SK-N-SH (cell line): ENCODE data around the gene USP47. TPM values are rescaled to one million over a fixed set of nuclear protein-coding genes. Genes with fewer than 3 reads are reported as not detected.

Experiments used
- CTCF ChIA-PET: fragments of 300-600, 350-600 bp; formaldehyde crosslinking; extraction: SDS; loops from one replicate; lab custom pipeline; 2021; lab: Yijun Ruan, JAX
- POLR2A ChIA-PET: fragments of 350-600 bp; sonication (Branson Sonifier 250); formaldehyde crosslinking; extraction: SDS; loops from one replicate; lab custom pipeline; 2020; ENCODE audit warnings: antibody characterized with exemption, inconsistent platforms; lab: Yijun Ruan, JAX
- DNase-seq: peaks from one replicate; pipeline ENCODE4 v3.0.0; 2012
- H2AFZ ChIP-seq: fragments of 200-600 bp; sonication (generic); 2 replicates; pipeline ENCODE4 v1.8.1; 2016; ENCODE audit warnings: antibody characterized with exemption, mild to moderate bottlenecking, low read depth
- H3F3A ChIP-seq: fragments of 200-600 bp; sonication (generic); replicated peaks from 2 replicates; pipeline ENCODE3; 2016; ENCODE audit warnings: antibody characterized with exemption, mild to moderate bottlenecking; ENCODE audit not compliant: insufficient read depth
- H3K27ac ChIP-seq, 2 experiments: fragments of 200-500 bp in 1 of 2; fragments of 200-600 bp in 1 of 2; sonication (Bioruptor generic) in 1 of 2; sonication (generic), shearing (Covaris generic) in 1 of 2; 2 replicates each; pipeline versions ENCODE4 v1.5.1 to v1.6.1; 2014 to 2016; ENCODE audit warnings: low read depth in 2 of 2, inconsistent platforms in 1 of 2, low read length in 1 of 2, mild to moderate bottlenecking in 1 of 2, mixed read lengths in 1 of 2
- H3K27me3 ChIP-seq: fragments of 200-600 bp; sonication (generic), shearing (Covaris generic); 2 replicates; pipeline ENCODE4 v1.6.1; 2016; ENCODE audit warnings: mixed run types; ENCODE audit not compliant: insufficient read depth
- H3K36me3 ChIP-seq, 2 experiments: fragments of 200-500 bp in 1 of 2; fragments of 200-600 bp in 1 of 2; sonication (Bioruptor generic) in 1 of 2; sonication (generic) in 1 of 2; replicated peaks in 1 of 2; 2 replicates each; pipeline versions ENCODE3 to v1.5.1; 2014 to 2016; ENCODE audit warnings: low read length in 1 of 2, mild to moderate bottlenecking in 1 of 2; ENCODE audit not compliant: insufficient read depth in 2 of 2, control insufficient read depth in 1 of 2
- H3K4me1 ChIP-seq, 2 experiments: fragments of 200-500 bp in 1 of 2; fragments of 200-600 bp in 1 of 2; sonication (Bioruptor generic) in 1 of 2; sonication (generic), shearing (Covaris generic) in 1 of 2; 2 replicates each; pipeline versions ENCODE4 v1.5.1 to v1.6.1; 2014 to 2016; ENCODE audit warnings: low read depth in 1 of 2, low read length in 1 of 2, mixed run types in 1 of 2; ENCODE audit not compliant: insufficient read depth in 2 of 2, control insufficient read depth in 1 of 2
- H3K4me2 ChIP-seq: fragments of 200-600 bp; sonication (generic), shearing (Covaris generic); 2 replicates; pipeline ENCODE4 v1.6.1; 2017; ENCODE audit warnings: mixed run types
- H3K4me3 ChIP-seq, 2 experiments: fragments of 200-500 bp in 1 of 2; fragments of 200-600 bp in 1 of 2; sonication (Bioruptor generic) in 1 of 2; sonication (generic), shearing (Covaris generic) in 1 of 2; 2 replicates each; pipeline versions ENCODE4 v1.5.1 to v1.8.1; 2014 to 2016; ENCODE audit warnings: low read depth in 2 of 2, inconsistent platforms in 1 of 2, low read length in 1 of 2, mild to moderate bottlenecking in 1 of 2, mixed read lengths in 1 of 2, moderate library complexity in 1 of 2
- H3K79me2 ChIP-seq: fragments of 200-600 bp; sonication (generic); 2 replicates; pipeline ENCODE4 v1.8.1; 2017; ENCODE audit warnings: mild to moderate bottlenecking; ENCODE audit not compliant: insufficient read depth
- H3K9ac ChIP-seq: fragments of 200-600 bp; sonication (generic); 2 replicates; pipeline ENCODE4 v1.6.1; 2017; ENCODE audit warnings: mixed run types
- H3K9me2 ChIP-seq: fragments of 200-600 bp; sonication (generic); 2 replicates; pipeline ENCODE4 v1.6.1; 2017; ENCODE audit warnings: mixed run types
- H3K9me3 ChIP-seq: fragments of 200-600 bp; sonication (generic); 2 replicates; pipeline ENCODE4 v1.6.1; 2017; ENCODE audit warnings: mixed run types, mild to moderate bottlenecking, moderate library complexity
- H4K20me1 ChIP-seq: fragments of 200-600 bp; sonication (generic); 2 replicates; pipeline ENCODE4 v1.6.1; 2017; ENCODE audit warnings: mild to moderate bottlenecking, mixed run types; ENCODE audit not compliant: insufficient read depth
- CHD2 ChIP-seq: fragments of 150-350 bp; IDR thresholded peaks from 2 replicates; pipeline ENCODE4 v1.6.1; 2018; ENCODE audit warnings: low read length; ENCODE audit not compliant: partially characterized antibody
- CTCF ChIP-seq: fragments of 200-600 bp; sonication (generic); IDR thresholded peaks from 2 replicates; pipeline ENCODE4 v1.6.1; 2017; ENCODE audit warnings: antibody characterized with exemption, mild to moderate bottlenecking, moderate library complexity
- ELF1 ChIP-seq: IDR thresholded peaks from 2 replicates; pipeline ENCODE4 v1.4.0; 2012
- EZH2phosphoT487 ChIP-seq: fragments of 200-600 bp; sonication (generic); IDR thresholded peaks from 2 replicates; pipeline ENCODE4 v1.6.1; 2017; ENCODE audit warnings: low read depth, mixed run types, mild to moderate bottlenecking, antibody characterized with exemption, moderate library complexity, borderline replicate concordance
- FOXJ3 ChIP-seq: sonication (generic); formaldehyde crosslinking; IDR thresholded peaks from 2 replicates; pipeline ENCODE4 v1.5.1; 2020; ENCODE audit warnings: mild to moderate bottlenecking, missing genetic modification reagents
- FOXM1 ChIP-seq: IDR thresholded peaks from 2 replicates; pipeline ENCODE4 v1.4.0; 2012; ENCODE audit warnings: low read depth, mild to moderate bottlenecking
- GABPA ChIP-seq: IDR thresholded peaks from 2 replicates; pipeline ENCODE4 v1.4.0; 2012; ENCODE audit warnings: low read depth, mild to moderate bottlenecking
- GATA2 ChIP-seq: sonication (generic); formaldehyde crosslinking; IDR thresholded peaks from 2 replicates; pipeline ENCODE4 v1.5.0; 2020; ENCODE audit warnings: mild to moderate bottlenecking, missing genetic modification reagents
- IRF3 ChIP-seq: fragments of 150-350 bp; IDR thresholded peaks from 2 replicates; pipeline ENCODE4 v1.6.1; 2016; ENCODE audit warnings: mild to moderate bottlenecking, low read depth, low read length
- JUND ChIP-seq: IDR thresholded peaks from 2 replicates; pipeline ENCODE4 v1.4.0; 2012
- MXI1 ChIP-seq: IDR thresholded peaks from 2 replicates; pipeline ENCODE4 v1.6.1; 2012; ENCODE audit warnings: mild to moderate bottlenecking, low read depth, low read length, improper control_type of control experiment
- NFIC ChIP-seq: IDR thresholded peaks from 2 replicates; pipeline ENCODE4 v1.4.0; 2012; ENCODE audit warnings: borderline replicate concordance
- NRF1 ChIP-seq: IDR thresholded peaks from 2 replicates; pipeline ENCODE4 v1.6.1; 2012; ENCODE audit warnings: low read depth, mild to moderate bottlenecking, low read length
- PBX3 ChIP-seq: IDR thresholded peaks from 2 replicates; pipeline ENCODE4; 2012
- POLR2AphosphoS5 ChIP-seq: IDR thresholded peaks from 2 replicates; pipeline ENCODE4 v1.6.1; 2012; ENCODE audit warnings: low read depth, low read length
- RAD21 ChIP-seq: IDR thresholded peaks from 2 replicates; pipeline ENCODE4 v1.6.1; 2012; ENCODE audit warnings: mild to moderate bottlenecking, low read length
- RCOR1 ChIP-seq: fragments of 150-350 bp; IDR thresholded peaks from 2 replicates; pipeline ENCODE4 v1.6.1; 2017; ENCODE audit warnings: antibody characterized with exemption, low read length
- REST ChIP-seq: IDR thresholded peaks from 2 replicates; pipeline ENCODE4 v1.6.1; 2012; ENCODE audit warnings: mild to moderate bottlenecking, low read depth, low read length, moderate library complexity
- RFX5 ChIP-seq: IDR thresholded peaks from 2 replicates; pipeline ENCODE4 v1.6.1; 2012; ENCODE audit warnings: mild to moderate bottlenecking, improper control_type of control experiment, low read length
- RXRA ChIP-seq: IDR thresholded peaks from 2 replicates; pipeline ENCODE4 v1.4.0; 2012; ENCODE audit warnings: low read depth, mild to moderate bottlenecking, borderline replicate concordance
- SIN3A ChIP-seq: IDR thresholded peaks from 2 replicates; pipeline ENCODE4 v1.6.1; 2012; ENCODE audit warnings: low read depth, mild to moderate bottlenecking, low read length, moderate library complexity, borderline replicate concordance
- TAF1 ChIP-seq: IDR thresholded peaks from 2 replicates; pipeline ENCODE4 v1.6.1; 2012; ENCODE audit warnings: low read depth, mild to moderate bottlenecking, low read length, moderate library complexity, borderline replicate concordance
- TCF12 ChIP-seq: IDR thresholded peaks from 2 replicates; pipeline ENCODE4 v1.4.0; 2012
- USF2 ChIP-seq: fragments of 150-350 bp; IDR thresholded peaks from 2 replicates; pipeline ENCODE4 v1.6.1; 2017; ENCODE audit warnings: antibody characterized with exemption, low read length, low read depth, borderline replicate concordance
- YY1 ChIP-seq: IDR thresholded peaks from 2 replicates; pipeline ENCODE4 v1.4.0; 2012; ENCODE audit warnings: low read depth, mild to moderate bottlenecking
- WGBS: methylation state at CpG from one replicate; pipeline ENCODE4 v1.1.6; 2017; ENCODE audit warnings: low lambda C conversion rate; 5-methylcytosine and 5-hydroxymethylcytosine counted together
- polyA plus RNA-seq, 3 experiments: library from polyadenylated mRNA; depleted of rRNA; stranded (reverse); fragments of >200 nt; gene quantifications; 2 replicates each; pipeline ENCODE4 v1.2.3, GENCODE V29; 2012

Gene USP47
- 10.3 and 13.3 TPM in 2 replicates for polyA plus RNA-seq (2012; rRNA removed)
- 12.9 and 14.2 TPM in 2 replicates for polyA plus RNA-seq (2012; cell fraction: cytosol; rRNA removed)
- polyA plus RNA-seq (2012; cell fraction: nucleus; rRNA removed), result 14.1 and 28.0 TPM in 2 replicates

- H3K27me3 ChIP-seq, result no peaks in the 10 kb centered on the region
- DNase-seq, result peak; percentile 89
- H3K4me3 ChIP-seq, result peak within 1 kb of the TSS; percentile 90 to 94
- WGBS, result 0% methylated on average over 29 of the region's 70 CpGs
- no peaks in the 10 kb centered on the region for H3K9me3 ChIP-seq
- no peaks in the 10 kb centered on the region for H3K36me3 ChIP-seq
- peaks cover 38% of the 10 kb centered on the region for H3F3A ChIP-seq
- H3K79me2 ChIP-seq, result peaks cover 50% of the 10 kb centered on the region
- peak within 1 kb of the TSS; percentile 80 for H3K4me2 ChIP-seq
- H2AFZ ChIP-seq, result peak within 1 kb of the TSS; percentile 87
- H4K20me1 ChIP-seq, result peaks cover 42% of the 10 kb centered on the region
- H3K9me2 ChIP-seq, result no peaks in the 10 kb centered on the region
- peaks cover 21 to 24% of the 10 kb centered on the region in 2 experiments for H3K4me1 ChIP-seq
- peak within 1 kb of the TSS; percentile 98 for H3K9ac ChIP-seq
- POLR2A ChIA-PET, result interaction anchor here (0.6 to 1.5 kb wide), 4 partner anchors 28 to 304 kb away, joined by 3 to 5 read pairs (median 4); no protein-coding TSS in a partner anchor
- peak within 1 kb of the TSS; percentile 97 to 98 for H3K27ac ChIP-seq
- CTCF ChIA-PET, result interaction anchor here (0.6 to 2.1 kb wide), 14 partner anchors 15 to 982 kb away, joined by 3 to 6 read pairs (median 3); no protein-coding TSS in a partner anchor
- TF ChIP-seq RCOR1 (no peak), GABPA (no peak), YY1 (peak; percentile 95), FOXJ3 (no peak), SIN3A (peak; percentile 58), POLR2AphosphoS5 (peak; percentile 88), IRF3 (no peak), REST (0 out of 2 replicates have a peak, but pooled peaks have one; percentile 41), NRF1 (no peak), EZH2phosphoT487 (no peak), RFX5 (no peak), MXI1 (no peak), ELF1 (no peak), USF2 (no peak), PBX3 (no peak), FOXM1 (no peak), CHD2 (peak; percentile 99), CTCF (peak; percentile 62), TAF1 (peak; percentile 89), JUND (no peak; the same call in 1 of the 2 replicates), GATA2 (CRISPR knock-in tag) (no peak), RXRA (no peak), RAD21 (0 out of 2 replicates have a peak, but pooled peaks have one; percentile 25), NFIC (no peak), TCF12 (peak; percentile 24; the same call in 1 of the 2 replicates)
Observed at GRCh38 chr11:11841723-11842420, at the start of gene USP47. USP47 (plus strand) TSS chr11:11841972; CDS start chr11:11842186, 214 bp downstream.
